ENCODE data around the gene ADRA1B.

Gene ADRA1B

DNA sequence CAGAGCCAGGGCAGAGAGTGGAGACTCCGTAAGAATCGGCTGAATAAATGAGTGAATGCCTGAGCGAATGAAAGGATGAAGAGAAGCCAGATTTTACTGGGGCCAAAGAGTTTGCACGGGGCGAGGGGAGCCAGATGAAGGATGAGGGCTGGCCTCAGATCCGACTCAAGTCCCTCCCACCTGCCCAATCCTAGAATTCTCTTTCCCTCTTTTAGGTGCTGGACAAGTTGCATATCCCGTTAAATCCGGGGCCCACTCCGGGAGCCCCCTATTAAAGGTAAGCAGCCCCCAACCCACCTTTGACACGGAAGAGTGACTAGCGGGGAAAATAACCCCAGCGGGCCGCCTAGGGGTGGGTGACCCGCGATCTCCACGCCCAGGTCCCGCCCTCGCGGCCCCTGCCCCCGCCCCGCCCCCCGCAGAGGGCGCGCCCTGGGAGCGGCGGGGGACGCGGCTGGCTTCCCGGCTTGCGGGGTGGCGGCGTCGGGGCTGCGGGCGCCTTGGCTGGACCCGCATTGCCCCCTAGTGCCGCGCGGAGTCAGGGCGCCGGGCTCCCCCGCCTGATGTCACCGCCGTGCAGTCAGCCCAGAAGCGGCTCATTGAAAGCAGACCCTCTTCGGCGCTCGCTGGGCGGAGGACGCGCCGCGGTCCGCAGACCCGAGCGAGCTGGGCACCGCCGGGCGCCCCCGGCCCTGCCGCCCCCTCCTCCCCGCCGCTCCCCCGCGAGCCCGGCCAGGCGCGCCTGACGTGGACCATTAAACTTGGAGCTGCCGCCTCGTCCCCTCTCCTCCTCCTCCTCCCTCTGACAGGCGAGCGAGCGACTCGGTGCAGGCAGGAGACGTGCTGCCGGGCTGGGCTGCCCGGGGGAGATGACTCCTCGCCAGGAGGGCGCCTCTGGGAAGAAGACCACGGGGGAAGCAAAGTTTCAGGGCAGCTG is at the start of gene ADRA1B:
ADRA1B (plus strand) TSS at position 579 of the 937 bp plus-strand sequence. CDS start 424 bp downstream, outside the sequence.
- peak; percentile 17 to 19 for DNase-seq (ENCODE audit: extremely low read depth in 1 of 2, low read depth in 1 of 2)

DNA sequence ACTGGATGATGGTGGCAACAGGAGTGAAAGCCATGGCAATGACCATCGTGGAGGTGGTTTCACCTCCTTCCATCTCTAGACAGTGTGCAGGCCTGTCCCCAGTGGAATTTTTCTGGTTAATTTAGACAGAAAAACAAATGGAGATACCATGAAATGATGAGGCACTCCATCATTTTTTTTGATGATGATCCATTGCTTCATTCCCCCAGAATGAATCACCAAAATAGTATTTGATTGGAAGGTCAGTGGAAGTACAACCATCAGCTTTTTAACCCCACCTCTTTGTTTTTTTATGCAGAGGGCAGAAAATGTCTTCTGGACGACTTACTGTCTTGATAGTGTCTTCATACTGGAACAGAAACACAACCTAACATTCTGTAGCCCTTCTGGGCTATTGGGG is 42.6 kb upstream of the ADRA1B start:
- DNase-seq (ENCODE audit: extremely low read depth in 1 of 2, low read depth in 1 of 2): no peak

DNA sequence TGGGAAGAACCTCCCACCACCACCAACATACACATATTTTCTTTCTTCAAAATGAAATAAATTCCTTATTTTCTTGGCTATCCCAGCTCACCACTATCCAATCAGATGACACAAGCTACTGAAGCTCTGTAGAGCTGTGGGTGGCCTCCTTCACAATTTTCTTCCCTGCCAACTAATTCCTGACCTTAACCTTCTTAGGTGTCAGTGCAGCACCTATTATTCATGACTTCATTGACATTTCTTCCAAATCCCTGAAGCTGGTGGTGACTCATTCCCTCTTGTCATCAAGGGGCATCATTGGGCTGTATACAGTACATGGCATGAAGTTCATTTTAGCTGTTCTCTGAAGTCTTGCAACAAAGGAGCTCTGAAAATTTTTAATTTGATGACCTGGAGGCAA is 42.0 kb upstream of the ADRA1B start:
- DNase-seq (ENCODE audit: extremely low read depth in 1 of 2, low read depth in 1 of 2): no peak

DNA sequence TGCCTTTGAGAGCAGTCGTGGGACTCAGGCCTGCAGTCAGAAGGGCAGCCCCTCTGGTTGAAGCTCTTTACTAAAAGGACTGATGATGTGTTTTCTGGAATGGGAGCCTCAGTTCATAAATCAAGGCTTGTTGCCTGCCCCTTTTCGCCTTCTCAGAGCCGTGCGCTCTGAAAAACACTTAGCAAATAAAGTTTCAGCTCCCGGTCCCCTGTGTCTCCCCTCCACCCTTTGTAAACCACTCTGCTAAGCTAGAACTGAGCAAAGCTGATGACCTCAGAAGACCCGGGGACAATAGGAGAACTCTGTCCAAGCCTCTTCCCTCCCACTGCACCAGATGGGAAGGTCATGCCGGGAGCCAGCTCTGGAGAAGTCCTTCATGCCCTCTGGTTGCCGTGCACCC is 39.3 kb upstream of the ADRA1B start:
- DNase-seq (ENCODE audit: extremely low read depth in 1 of 2, low read depth in 1 of 2): no peak

DNA sequence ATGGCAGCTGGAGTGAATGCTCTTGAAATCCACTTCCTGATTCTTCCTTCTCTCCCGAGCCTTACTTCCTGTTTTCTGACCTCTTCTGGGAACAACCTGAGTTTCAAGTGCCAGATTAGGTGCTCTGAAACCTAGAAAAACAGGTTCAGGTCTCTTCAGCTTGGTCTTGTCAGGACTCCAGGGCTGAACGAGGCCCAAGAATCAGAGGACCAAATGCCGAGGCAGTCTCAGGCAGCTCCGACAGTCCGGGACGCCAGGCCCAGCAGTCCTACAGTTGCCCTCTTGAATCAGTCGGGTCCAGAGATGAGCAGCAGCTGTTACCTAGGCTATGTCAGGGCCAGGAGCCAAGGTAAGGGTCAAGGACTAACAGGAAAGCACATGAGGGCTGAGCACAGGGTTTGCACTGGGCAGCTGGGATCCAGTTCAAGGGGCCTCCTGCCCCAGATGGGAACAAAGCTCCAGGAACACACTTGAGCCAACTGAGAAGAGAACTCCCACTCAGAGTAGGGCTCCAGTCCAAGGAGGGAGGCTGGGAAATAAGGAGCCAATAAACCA is 38.3 kb upstream of the ADRA1B start:
- DNase-seq (ENCODE audit: extremely low read depth in 1 of 2, low read depth in 1 of 2): no peak

DNA sequence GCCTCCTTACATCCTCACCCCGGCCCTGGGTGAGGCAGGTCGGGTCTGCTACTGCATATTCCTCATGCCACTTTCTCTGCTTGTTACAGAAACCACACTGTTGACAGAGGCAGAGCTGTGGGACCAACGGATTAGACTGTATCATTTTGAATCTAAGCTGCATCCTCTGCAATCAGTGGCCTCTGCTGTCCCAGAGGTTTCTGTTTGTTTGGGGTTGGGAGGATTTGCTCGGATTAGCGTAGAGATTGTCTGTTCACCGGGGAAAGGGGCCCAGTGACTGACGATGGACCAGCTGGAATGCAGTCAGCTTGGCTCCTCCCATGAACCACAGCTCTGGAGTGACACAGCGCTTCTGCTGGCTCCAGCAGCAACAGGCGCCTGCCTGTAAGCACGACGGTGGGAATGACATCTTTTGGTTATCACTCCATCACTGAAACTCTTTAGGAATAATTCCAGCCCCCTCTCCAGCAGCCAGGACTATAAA is 37.3 kb upstream of the ADRA1B start:
- DNase-seq (ENCODE audit: extremely low read depth in 1 of 2, low read depth in 1 of 2): no peak

DNA sequence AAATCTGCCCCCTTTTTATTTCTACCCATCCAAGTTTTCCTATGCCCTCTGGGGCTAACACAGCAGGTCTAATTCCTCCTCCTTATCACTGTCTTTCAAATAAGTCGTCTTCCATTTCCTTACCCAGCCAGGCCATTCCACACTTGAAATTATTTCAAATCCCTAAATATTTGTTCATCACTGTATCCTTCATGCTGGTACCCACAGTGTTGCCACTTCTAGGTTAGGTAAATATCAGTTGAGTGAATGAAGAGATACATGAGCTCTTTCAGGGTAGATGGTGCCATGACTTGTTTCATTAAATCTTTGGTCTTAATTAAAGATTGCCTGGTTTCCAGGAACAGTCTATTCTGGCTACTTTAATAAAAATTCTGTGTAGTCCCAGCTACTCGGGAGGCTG is 35.6 kb upstream of the ADRA1B start:
- no peak for DNase-seq (ENCODE audit: extremely low read depth in 1 of 2, low read depth in 1 of 2)

DNA sequence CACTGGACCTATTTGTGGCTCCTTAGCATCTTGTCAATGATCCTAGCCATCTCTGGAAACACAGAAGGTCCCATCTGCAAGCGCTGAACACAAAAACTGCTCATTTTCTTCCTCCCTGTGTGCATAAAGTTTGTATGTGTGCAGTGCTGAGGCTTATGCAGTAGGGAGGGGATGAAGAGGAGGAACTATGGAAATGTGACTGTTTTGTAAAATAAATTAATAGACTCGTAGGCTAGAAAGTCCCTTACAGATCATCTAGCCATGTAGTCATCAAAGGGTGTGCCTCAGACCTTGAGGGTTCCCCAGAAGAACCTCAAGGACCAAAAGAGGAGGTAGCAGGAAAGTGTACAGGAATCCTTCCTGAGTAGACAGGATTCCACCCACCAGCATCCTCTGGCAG is 34.3 kb upstream of the ADRA1B start:
- no peak for DNase-seq (ENCODE audit: extremely low read depth in 1 of 2, low read depth in 1 of 2)

DNA sequence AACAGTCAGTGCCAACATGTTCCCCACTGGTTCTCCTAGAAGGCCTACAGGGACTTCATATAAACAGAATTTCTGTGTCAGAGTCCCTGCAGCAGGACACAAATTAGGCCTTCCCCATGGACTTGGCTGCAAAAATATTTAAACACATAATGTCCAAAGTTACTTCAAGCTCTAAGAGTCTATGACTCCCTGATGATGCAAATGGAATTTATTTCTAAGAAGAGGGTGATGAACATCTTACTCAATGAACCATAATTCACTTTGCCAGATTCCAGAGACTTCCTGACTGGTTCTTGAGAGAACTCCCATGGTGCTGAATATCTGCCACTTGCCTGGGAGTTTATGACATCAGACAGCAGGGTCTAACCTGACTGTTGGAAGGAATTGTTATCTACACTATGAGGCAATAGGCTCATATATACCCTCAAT is 32.7 kb upstream of the ADRA1B start:
- no peak for DNase-seq (ENCODE audit: extremely low read depth in 1 of 2, low read depth in 1 of 2)

DNA sequence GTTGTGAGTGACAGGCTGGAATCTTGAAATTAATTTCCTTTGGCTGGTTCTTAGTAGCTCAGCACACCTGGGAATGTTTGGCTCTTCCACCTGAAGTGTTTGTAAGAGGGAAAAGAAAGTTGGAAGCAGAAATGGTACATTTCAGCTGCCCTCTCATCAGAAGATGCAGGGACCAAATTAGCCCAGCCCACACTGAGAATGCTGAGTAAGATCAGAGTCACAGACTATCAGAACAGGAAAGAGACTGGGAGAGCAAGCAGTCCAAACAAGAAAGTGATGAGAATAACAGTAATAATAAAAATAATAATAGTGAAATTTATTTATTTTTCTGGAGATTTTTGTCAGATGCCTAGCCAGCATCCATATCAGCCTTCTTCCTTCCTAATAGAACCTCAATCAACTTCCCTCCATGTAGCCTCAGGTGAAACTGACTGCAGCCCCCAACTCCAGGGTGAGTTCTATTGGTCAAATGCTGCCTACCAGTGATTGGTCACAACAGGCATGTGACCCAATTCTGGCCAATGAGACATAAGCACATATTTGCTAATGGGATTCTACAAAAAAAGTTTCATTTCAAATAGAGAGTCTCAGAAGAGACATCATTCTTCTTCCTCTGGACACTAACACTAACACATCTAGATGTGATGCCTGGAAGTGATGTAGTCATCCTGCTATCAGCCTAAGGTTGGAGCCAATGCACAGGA is 31.2 kb upstream of the ADRA1B start:
- no peak for DNase-seq (ENCODE audit: extremely low read depth in 1 of 2, low read depth in 1 of 2)

DNA sequence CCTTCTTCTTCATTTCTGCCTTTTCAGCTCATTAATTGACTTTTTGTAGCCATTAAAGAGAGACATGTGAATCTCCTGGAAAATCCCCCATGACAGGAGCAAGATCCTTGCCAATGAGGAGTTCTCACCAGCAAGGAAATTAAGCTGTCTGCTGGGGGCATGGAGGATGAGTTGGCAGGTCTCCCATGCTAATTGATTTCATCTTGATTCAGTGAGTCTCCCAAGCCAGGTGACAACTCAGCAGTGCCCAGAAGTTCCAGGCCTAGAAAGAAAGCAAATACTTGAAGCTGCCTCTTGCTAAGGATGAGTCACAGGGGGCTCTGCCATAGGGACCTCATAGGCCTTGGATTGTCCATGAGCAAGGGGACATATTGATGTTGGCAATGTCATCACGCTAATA is 30.0 kb upstream of the ADRA1B start:
- no peak for DNase-seq (ENCODE audit: extremely low read depth in 1 of 2, low read depth in 1 of 2)

DNA sequence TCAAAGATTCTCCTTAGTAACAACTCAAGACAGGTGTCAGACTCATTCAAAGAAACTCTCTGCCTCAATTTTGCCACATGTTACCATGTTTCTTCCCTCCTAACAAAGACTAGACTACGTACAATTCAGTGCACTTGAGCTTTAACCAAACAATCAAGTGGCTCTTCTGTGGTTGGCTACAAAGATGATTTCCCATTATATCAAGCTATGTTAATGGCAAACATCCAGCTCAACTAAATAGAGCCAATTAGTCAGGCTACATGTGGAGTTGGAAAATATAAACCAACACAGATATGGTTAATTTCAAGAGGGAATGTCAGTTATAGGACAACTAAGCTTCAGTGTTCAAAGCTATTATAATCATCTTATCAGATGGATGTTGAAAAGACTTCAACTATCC is 29.2 kb upstream of the ADRA1B start:
- no peak for DNase-seq (ENCODE audit: extremely low read depth in 1 of 2, low read depth in 1 of 2)

DNA sequence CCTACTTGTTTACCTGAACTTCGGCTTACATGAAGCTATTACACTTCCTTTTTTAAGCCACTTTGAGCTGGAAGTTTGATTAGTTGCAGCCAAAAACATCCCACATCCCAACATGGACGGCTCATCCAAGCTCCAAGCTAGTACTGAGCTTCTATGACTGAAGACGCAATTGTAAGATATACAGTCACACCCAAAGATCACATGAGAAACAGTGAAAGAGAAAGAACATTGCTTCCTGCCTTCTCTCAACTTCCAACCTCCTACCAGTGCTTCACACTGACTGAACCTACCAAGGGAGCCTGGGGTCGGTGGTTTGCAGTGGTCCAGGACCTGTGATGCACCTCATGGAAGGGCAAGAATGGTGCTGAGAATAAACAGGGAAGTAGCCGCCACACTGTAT is 27.4 kb upstream of the ADRA1B start:
- no peak for DNase-seq (ENCODE audit: extremely low read depth in 1 of 2, low read depth in 1 of 2)

DNA sequence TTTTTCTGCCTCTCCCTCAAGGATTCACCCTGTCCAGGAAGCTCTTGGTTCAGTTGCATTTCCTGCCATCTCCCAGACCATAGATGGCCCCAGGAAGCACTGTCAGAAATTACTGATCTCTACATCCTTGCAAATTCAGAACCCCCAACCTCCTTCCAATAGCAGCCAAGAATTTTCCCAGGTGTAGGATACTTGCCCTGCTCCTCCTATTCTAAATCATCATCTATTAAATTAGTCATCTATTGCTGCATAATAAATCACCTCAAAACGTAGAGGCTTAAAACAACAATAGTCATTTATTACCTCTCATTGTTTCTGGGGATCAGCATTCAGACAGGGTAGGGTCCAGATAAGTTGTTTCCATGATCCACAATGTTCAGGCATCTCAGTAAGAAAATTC is 26.1 kb upstream of the ADRA1B start:
- DNase-seq (ENCODE audit: extremely low read depth in 1 of 2, low read depth in 1 of 2): no peak

DNA sequence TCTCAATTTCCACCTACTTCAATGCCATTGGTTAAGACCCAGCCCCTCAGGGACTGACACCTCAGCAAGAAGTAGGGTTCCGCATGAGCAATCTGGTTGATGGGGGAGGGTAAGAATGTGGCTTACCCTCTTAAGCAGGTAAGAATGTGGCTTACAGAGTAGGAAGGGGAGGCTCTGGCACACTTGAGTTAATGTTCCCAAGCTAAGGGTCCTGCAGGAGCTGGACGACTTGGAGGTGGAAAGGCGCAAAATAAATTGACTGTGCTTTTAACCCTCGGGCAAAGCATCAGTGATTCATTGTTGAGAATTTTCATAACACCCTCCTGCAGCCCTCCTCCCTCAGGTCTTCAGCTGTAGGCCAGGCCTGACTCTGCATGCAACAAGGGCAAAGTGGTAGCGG is 24.9 kb upstream of the ADRA1B start:
- no peak for DNase-seq (ENCODE audit: extremely low read depth in 1 of 2, low read depth in 1 of 2)

DNA sequence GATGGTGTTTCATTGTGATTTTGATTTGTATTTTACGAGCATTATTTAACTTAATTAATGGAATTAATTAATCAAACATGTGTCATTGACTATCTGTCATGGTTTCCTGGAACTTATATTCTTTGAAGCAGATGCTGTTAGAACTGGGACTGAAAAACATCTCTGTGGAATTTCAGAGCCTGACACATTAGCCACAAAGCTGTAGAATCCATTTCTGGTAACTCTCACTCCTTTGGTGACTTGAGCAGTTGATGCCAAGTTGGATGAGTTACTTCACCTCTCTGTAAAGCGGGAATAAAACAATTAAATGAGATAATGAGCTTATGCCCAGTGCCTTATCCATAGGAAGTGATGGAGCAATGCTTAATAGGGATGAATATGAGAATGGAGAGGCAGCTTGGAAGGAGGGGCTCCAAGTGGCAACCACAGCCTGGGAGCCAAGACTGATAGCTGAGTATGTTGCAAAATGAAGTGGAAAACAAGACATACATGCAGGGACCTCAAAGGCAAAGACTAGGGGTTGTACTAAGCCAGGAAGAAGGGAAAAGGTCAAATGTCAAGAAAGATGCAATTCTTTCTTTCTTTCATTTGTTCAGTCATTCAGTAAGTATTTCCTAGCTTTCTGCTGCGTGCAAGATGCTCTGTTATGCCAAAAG is 23.1 kb upstream of the ADRA1B start:
- no peak for DNase-seq (ENCODE audit: extremely low read depth in 1 of 2, low read depth in 1 of 2)

DNA sequence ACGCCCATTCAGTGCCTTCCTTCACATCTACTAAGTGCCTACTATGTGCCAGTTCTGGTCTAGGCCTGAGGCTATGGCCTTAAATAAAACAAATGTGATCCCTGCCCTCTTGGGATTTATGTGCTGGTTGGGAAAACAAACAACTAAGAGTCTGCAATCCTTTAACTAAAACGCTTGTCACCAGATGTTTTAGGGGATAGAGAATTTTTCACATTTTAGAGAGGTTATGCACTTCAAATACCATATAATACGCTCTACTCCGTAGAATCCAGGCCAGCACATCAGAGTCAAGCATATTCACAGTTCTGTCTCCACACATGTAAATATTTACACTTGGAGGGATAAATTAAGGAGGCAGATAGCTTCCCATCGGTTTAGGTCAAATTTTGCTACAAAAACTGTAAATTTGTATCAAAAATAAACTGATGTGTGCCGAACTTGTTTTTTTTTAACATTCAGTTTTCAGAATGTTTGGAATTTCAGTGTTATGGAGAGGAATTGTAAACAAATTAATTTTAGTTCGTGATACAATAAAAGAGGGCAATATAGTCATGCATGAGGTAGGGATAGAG is 22.0 kb upstream of the ADRA1B start:
- no peak for DNase-seq (ENCODE audit: extremely low read depth in 1 of 2, low read depth in 1 of 2)

DNA sequence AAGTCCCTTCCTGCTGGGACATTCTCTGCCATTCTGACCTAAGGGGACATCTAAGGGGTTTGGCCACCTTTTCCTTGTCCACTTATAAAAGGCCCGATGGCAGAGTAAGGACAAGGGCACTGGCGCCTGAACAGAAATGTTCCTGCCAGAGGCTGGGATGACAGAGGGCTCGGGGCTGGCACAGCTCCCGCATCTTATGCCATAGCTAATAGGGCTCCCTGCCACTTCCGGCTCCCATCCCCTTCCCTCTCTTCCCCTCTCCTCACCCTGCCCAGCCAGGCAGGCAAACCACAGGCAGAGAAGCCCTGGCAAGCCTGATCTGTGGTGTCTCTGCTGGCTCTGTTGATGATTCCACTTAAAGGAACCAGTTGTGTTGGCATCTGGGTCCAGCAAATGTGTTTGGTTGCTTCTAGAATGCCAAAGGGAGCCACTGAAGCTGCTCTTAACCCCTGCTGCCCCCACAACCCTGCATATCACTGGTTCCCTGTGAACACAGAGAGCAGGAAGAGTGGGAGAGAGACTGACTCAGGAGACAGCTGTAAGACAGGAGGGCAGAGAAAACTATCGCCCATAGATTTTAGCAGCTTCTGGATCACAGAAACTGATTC is 18.4 kb upstream of the ADRA1B start:
- no peak for DNase-seq (ENCODE audit: extremely low read depth in 1 of 2, low read depth in 1 of 2)

DNA sequence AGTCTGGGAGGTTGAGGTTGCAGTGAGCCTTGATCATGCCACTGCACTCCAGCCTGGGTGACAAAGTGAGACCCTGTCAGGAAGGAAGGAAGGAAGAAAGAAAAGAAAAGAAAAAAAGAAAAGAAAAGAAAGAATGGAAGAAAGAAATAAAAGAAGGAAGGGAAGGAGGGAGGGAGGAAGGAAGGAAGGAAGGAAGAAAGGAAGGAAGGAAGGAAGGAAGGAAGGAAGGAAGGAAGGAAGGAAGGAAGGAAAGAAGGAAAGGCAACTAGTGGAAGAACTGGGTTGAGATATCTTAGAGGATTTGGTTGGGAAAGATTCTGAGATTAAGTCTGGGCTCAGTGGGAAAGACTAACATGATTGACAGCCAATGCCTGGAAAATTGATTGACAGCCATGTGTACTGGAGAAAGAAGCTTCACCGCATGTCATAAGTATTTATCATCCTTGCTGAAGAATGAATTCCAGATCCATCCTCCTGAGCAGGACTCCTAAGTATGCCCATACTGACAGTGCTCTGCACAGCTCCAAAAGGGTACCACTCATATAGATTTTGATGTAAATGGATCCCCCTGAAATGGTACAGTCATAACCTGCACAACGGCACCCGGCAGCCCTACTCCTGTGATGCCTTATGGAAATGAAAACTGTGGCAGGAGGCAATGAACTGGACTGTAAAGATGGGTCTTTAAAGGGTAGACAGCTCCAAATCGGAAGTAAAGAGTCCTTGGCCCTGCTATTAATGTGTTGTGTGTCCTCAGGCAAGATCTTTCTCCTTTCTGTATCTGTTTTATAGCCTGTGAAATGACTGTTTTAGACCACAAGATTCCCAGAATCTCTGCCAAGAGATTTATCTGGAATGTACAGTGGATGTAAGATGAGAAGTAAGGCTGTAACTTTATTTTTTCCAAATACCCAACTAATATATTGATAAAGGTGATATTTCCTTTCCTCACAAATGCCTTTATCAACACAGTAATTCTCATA is 16.9 kb upstream of the ADRA1B start:
- DNase-seq (ENCODE audit: extremely low read depth in 1 of 2, low read depth in 1 of 2): no peak
